GM10847 (cell line): ENCODE data around the gene IGF1R.

Source experiments
- POLR2A ChIP-seq: IDR thresholded peaks from 2 replicates; pipeline ENCODE4 v1.6.1; 2011; ENCODE audit not compliant: insufficient read length; ENCODE audit errors: extremely low read depth

The IGF1R gene

DNA sequence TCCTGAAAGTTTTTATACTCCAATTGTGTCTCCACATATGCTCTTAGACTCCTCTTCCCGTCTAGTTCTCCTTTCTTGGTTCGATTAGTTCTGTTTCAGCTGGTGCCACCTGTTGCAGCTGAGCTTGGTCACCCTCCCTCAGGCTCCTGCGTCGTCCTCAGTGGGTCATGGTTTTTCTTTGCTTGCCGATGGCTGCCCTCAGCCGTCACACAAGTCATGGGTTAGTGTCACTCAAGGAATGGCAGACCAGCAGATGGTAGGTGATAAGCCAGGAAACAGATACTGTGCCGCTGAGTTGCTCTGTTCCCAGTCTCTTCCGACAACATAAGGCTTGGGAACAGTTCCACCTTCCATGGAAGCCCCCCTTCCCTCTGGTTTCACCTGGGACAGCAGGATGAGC lies 109.9 kb downstream of the IGF1R start:
- no peak for TF ChIP-seq POLR2A

DNA sequence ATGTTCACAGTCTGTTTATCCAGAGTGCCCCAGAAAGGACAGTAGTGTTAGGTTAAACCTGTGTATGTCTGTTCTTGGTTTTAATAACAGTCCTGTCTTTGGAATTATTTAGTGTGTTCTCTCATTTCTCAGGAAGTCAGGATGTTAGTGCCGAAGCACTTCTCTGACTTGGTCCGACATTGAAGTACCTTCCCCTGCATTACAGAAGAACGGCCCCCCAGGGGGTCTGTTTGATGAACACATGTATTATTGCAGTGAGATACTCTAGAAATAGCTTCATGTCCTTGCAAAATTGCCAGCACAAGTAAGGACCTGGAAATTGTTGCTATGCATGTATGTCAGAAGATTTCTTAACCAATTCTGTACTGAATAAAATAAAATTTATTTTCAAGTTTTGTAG lies 110.9 kb downstream of the IGF1R start:
- TF ChIP-seq POLR2A, result no peak

DNA sequence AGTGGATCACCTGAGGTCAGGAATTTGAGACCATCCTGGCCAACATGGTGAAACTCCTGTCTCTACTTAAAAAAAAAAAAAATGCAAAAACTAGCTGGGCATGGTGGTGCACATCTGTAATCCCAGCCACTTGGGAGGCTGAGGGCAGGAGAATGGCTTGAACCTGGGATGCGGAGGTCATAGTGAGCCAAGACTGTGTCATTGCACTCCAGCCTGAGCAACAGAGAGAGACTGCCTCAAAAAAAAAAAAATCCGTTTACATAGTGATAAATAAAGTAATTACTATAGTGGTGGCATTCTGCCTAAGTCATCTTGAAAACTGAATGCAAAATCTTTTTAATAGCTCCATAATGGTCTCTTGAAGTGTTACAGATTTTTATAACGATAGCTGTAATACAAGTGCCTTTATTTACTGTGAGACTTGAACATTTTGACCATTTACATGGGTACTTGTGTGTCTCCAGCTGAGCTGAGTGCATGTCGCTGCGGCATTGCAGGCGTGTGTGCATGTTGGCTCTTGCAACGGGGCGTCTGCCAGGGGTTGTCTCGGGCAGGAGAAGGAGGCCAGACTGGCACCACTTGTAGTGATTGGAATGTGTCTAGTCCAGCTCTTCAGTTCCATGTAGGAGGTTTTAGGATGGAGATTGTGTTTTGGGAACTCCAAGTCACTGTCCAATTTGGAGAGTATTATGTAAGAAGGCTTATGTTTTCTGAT lies 111.9 kb downstream of the IGF1R start:
- TF ChIP-seq POLR2A, result no peak

DNA sequence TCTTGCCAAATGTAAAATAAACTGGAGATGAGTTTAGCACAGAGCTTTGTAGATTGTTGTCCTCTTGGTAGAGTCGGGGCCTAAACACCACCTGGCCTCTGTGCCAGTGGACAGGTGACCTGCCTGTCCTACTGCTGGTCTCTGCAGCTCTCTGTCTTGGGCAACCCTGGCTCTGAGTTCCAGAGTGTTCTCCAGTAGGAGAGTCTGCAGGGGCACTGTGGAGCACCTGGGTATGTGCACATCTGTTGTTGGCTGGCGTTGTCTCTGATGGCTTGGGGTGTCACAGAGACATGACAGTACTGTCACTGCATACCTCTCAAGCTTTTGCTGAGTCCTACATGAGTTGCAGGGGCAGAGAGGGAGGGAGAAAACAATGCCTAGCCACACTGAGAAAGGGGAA lies 112.6 kb downstream of the IGF1R start:
- no peak for TF ChIP-seq POLR2A

DNA sequence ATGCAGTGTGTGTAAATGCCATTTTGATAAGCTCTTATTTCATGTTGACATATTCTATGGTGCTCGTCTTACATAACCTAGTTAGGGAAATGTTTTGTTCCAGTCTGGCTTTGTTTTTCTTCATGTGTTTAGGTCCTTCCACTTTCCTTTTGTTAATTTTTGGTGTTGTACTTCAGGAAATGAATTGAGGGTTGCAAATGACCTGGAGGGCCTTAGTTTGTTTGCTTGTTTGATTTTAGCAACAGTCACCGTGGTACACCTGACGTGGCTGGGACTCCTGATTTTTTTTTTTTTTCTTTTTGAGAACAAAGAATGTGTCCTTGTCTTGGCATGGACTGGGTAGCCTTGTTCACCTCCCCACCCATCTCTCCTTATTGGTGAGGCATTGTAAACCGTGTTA lies 114.8 kb downstream of the IGF1R start:
- no peak for TF ChIP-seq POLR2A

DNA sequence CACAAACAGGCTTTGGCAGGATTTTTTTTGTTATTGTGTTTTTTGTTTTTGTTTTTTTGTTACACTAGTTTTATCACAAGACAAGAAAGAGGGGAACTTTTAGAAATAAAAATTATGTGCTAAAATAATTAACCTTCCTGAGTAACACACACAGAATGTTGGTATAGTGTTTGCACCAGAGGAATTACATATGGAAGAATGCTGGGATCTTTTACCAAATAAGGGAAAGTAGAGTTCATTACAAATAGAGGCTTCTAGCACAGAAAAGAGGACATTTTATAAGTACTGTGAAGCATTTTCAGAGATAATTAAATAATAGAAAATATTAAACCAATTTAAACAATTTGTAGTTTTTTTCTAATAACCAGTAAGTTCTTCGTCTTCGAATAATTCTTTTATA lies 116.0 kb downstream of the IGF1R start:
- no peak for TF ChIP-seq POLR2A

DNA sequence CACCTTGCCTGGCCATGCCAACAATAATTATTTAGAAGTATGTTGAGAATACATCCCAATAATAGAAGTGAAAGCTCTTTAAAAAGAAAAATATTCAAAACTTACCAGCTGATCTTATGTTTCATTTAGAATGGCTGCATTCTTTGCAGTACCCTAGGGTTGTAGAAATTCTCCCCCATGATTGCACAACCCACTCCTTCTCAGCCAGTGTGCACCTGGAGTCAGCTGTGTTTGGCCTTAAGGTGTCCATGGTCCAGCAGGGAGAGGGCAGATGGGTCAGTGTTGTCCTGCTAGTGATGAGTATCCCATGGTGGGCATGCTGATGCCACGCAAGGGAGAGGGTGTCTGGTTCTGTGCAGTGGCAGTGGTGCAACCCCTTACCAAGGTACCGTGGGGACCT lies 117.3 kb downstream of the IGF1R start:
- TF ChIP-seq POLR2A, result no peak

DNA sequence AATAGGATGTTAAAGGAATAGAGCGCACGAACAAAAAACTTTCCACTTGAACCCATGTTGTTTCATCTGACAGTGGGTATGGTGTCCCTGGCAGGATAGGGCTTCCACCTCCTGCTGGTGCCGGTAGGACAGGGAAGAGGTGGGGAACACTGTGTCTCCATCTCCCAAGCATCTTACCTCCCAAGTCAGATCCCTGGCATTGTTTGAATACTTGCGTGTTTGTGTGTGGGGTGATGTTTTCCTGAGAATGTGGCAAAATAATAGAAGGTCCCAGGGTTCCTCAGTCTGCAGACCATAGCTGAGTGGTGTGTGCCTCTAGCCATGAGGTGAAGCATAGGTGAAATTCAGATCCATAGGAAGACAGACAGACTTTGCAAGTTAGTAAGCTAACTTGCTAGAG lies 119.4 kb downstream of the IGF1R start:
- TF ChIP-seq POLR2A, result no peak

DNA sequence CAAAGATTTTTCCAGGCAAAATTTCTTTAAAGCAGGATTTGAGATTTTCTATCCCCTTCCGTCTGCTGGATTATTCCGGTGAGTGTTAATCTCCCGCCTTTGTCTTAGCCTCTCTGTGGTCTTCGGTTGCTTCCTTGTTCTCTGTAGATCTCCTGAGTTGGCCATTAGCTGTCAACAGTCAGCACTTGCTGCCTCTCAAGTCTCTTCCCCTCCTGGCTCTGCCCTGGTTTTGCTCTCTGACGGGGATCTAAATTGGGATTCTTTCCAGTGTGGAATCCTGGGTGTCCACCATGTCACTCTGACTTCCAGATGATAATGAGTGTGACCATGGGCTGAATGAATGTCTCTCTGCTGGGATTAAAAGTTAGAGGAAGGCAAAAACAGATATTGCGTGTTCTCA lies 121.5 kb downstream of the IGF1R start:
- TF ChIP-seq POLR2A, result no peak

DNA sequence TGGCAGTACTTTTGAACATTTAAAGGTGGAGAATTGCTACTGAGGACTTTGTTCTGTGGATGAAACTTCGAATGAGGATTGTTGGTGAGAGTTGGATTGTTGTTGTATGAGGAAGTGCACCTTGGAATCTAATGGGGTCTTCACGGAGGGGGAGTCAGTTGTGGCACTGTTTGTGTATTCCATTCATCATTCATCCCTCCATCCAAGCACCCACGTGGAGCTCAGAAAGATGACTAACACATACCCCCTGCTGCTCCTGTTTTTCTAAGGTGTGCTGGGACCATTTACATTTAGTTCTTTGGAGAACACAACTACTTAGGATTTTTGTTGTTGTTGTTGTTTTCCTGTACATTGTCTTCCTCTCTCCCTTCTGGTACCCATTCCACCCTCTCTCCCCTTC lies 122.6 kb downstream of the IGF1R start:
- no peak for TF ChIP-seq POLR2A

DNA sequence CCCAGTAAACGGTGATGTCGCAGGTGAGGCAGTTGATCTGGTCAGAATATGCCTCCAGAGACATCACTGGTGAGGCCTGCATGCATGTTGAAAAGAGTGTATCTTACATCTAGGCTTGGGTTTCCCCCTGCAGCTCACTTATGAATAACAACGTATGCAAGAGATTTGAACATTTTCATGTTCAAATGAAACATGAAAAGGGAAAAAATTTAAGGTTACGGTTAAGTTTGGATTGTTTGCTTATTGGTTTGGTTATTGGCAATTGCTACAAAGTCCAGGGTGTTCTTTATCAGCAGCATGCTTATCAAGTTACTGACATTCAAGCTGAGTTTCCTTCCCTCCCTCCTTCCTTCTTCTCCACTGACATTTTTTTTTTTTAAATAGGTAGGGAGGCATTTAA lies 123.2 kb downstream of the IGF1R start:
- TF ChIP-seq POLR2A, result no peak

DNA sequence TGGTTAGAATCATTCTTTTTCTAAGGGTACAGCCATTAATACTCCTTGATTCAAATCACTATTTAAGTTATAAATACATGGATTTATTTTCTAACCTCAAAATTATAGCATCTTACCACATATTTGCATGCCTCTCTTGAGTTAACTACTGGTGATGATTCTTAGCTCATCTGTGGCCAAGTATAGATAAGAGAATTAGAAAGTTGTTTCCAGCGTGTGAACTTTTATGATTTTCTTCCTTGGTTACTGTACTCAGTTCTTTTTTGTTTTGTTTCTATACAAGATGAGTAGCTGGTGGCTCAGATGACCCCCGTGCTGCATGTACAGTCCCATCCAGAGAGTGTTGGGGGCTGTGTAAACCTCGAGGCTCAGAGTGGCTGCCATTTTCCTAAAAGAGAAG lies 124.6 kb downstream of the IGF1R start:
- no peak for TF ChIP-seq POLR2A

DNA sequence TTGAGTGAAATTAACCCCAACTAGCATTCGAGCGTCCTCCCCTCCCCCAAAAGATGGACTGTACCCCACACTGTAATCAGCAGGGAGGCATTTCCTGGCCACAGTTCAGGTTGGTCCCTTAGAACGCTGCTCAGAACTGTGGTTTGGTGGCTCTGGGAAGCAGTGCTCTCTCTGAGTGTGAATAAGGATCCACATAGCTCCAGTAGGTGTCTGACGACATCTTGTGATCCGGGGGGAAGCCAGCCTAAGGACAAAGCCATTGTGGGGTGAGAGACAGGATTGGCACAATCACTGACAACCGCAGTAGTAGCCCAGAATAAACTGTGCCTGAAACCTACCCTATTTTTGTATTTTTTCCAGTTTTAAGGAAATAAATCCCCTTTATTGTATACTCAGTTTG lies 125.3 kb downstream of the IGF1R start:
- TF ChIP-seq POLR2A, result no peak

DNA sequence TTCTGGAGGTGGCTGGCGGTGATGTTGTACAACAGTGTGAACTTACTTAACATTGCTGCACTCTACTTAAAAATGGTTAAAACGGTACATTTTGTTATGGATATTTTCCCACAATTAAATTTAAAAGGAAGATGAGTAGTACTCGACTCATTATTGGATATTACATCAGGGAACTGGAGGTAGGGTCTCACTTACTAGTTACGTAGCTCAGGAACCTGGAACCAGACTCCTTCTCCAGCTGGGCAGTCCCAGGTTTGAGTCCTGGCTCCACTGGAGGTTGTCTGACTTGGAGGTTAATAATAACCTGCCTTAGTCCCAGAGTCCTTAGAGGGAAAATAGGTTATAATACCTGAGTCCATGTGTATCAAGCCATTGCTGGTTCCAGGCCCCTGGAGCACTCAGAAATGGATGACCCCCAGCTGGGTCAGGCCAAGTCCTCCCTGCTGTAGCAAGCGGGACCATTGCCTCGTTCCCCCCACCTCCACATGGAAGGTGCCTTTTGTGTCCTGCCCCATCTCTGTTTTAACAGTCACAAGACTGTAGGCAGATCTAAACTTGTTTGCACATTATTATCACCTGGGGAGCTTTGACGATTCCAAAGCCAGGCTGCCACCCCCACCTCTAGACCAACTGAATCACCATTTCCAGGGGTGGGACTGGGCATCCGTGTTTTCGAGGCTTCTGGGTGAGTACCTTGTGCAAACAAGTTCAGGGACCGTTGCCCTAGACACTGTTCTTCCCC lies 126.6 kb downstream of the IGF1R start:
- TF ChIP-seq POLR2A, result no peak

DNA sequence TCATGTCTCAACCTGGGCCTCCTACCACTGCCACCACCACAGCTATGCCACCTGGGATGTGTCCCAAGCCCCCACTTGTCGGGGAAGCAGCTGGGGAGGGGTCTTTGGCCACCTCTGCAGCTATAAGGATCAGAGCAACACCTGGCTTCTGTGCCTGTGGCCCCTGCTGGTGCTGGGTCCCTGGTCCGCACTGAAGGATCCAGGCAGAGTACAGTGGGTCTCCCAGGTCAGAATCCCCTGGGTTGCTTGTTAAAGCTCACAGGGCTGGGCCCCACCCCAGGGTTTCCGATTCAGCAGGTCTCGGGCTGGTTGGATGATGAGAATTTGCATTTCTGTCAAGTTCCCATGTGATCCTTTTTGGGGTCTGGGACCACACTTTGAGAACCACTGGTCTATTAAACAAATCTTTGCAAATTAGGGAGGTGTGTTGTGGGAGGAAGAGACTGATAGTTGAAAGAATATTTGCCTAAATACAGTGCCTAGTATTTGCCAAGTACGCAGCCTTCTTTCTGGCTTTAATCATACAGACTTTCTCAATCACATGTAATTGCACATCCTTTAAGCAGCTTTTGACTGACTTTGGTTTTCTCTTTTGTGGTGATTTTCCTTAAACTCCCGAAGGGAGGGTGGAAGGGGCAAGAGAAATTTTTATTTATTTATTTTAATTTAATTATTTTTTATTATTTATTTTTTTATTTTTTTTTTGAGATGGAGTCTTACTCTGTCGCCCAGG lies 127.3 kb downstream of the IGF1R start:
- no peak for TF ChIP-seq POLR2A

DNA sequence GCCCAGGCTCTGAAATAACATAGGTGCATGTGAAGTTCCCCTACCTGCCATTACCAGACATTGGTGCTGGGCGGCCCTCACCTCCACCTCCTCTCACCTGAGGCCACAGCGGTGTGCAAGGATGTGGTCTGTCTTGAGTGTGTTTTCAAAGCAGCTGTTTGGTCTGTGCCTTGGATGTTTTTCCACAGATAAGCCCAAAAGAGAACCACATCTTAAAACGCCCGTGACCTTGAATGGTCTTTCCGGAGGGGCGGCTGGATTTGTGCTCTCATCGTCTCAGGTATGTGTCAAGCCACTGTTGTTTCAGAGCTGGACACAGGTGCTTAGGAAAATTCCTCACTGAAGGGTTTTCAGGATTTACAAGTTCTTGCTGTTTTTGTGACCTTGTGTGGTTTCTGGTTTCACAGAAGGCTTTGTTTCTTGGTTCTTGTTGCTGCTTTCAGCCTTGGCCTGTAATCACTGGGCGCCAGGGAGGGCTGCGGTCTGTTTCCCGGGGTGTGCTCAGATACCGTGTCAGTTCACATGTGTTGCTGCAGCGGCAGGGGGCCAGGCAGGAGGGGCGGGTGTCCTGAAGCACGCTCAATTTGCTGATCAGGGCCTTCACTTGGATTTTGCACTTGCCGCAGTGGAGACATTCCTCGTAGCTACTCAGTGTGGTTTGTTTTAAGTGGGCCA lies 128.4 kb downstream of the IGF1R start:
- no peak for TF ChIP-seq POLR2A
